Upper lobe of left lung (tissue), 4 donors: ENCODE data around the gene MS4A6A.

Experiments used
- EP300 ChIP-seq, 4 donors: sonication (generic); formaldehyde crosslinking; IDR thresholded peaks; one replicate each; pipeline ENCODE4 v1.5.1; 2017; ENCODE audit warnings: antibody characterized with exemption in 4 of 4, control low read depth in 2 of 4
- POLR2AphosphoS5 ChIP-seq, 2 donors: sonication (generic); formaldehyde crosslinking; IDR thresholded peaks; one replicate each; pipeline ENCODE4 v1.5.1; 2017; ENCODE audit warnings: antibody characterized with exemption in 2 of 2

- TF ChIP-seq EP300 (IDR thresholded peaks at IDR 0.05) (no peak), POLR2AphosphoS5 (IDR thresholded peaks at IDR 0.05) (no peak)
These were observed 11.6 kb upstream of the MS4A6A start for GRCh38 chr11:60194511-60194910.
